Panc1 (cell line): ENCODE measurements around the gene TMED10. TPM values are rescaled to one million over a fixed set of nuclear protein-coding genes. Genes with fewer than 3 reads are reported as not detected.

Experiments
- ATAC-seq: fragments of 200-7000 bp; cut with Tn5 transposase; 2 replicates; pipeline ENCODE4 v1.9.1; 2020; ENCODE audit warnings: mild to moderate bottlenecking, moderate library complexity
- BruUV-seq: library from RNA; stranded (reverse); fragments of 400-500 nt; replicated peaks from 2 replicates; lab custom pipeline; 2021; lab: Mats Ljungman, UMichigan
- CTCF ChIA-PET: fragments of 300-600 bp; sonication (Branson Sonifier 250); formaldehyde crosslinking; loops from one replicate; lab custom pipeline; 2022; ENCODE audit warnings: antibody characterized with exemption; lab: Charles Lee
- POLR2A ChIA-PET: fragments of 300-600 bp; sonication (Branson Sonifier 250); formaldehyde crosslinking; loops from one replicate; lab custom pipeline; 2022; ENCODE audit warnings: antibody characterized with exemption; lab: Charles Lee
- DNase-seq: peaks from one replicate; pipeline ENCODE4 v3.0.0-alpha.2; 2010; ENCODE audit warnings: low read depth, low spot score
- H3K27ac ChIP-seq: 2 replicates; pipeline ENCODE4 v1.5.1; 2011; ENCODE audit warnings: mild to moderate bottlenecking, low read length, inconsistent platforms
- H3K27me3 ChIP-seq: fragments of 200-500 bp; sonication (Bioruptor generic); 2 replicates; pipeline ENCODE4 v1.6.0; 2014; ENCODE audit warnings: low read length, inconsistent platforms; ENCODE audit not compliant: control insufficient read depth, insufficient read depth
- H3K36me3 ChIP-seq: fragments of 200-500 bp; sonication (Bioruptor generic); 2 replicates; pipeline ENCODE4 v1.5.1; 2014; ENCODE audit warnings: inconsistent platforms, mild to moderate bottlenecking, low read length, moderate library complexity; ENCODE audit not compliant: control insufficient read depth, insufficient read depth
- H3K4me1 ChIP-seq: 2 replicates; pipeline ENCODE4 v1.5.1; 2011; ENCODE audit warnings: inconsistent platforms, mild to moderate bottlenecking, low read length, moderate library complexity; ENCODE audit not compliant: control insufficient read depth, insufficient read depth
- H3K4me3 ChIP-seq, 2 experiments: 2 replicates each; pipeline ENCODE4 v1.5.1; 2011 to 2012; ENCODE audit warnings: low read depth in 2 of 2, low read length in 2 of 2, mild to moderate bottlenecking in 2 of 2, inconsistent platforms in 1 of 2, moderate library complexity in 1 of 2
- H3K9me3 ChIP-seq: fragments of 200-500 bp; sonication (Bioruptor generic); 2 replicates; pipeline ENCODE4 v1.5.1; 2014; ENCODE audit warnings: low read depth, mild to moderate bottlenecking, inconsistent platforms, low read length, moderate library complexity; ENCODE audit not compliant: control insufficient read depth, insufficient read depth
- CTCF ChIP-seq: fragments of 450-650 bp; IDR thresholded peaks from 2 replicates; pipeline ENCODE4 v1.5.1; 2017; ENCODE audit warnings: mild to moderate bottlenecking
- POLR2AphosphoS5 ChIP-seq: IDR thresholded peaks from 2 replicates; pipeline ENCODE4 v1.6.1; 2012; ENCODE audit warnings: mild to moderate bottlenecking, low read depth, low read length, moderate library complexity
- REST ChIP-seq, 2 experiments: IDR thresholded peaks; 2 replicates each; pipeline ENCODE4 v1.6.1; 2011 to 2012; ENCODE audit warnings: low read depth in 2 of 2, control low read depth in 1 of 2, low read length in 1 of 2, mild to moderate bottlenecking in 1 of 2, moderate library complexity in 1 of 2; ENCODE audit not compliant: insufficient read depth in 1 of 2
- SIN3A ChIP-seq: IDR thresholded peaks from 2 replicates; pipeline ENCODE4 v1.6.1; 2012; ENCODE audit warnings: low read depth, mild to moderate bottlenecking, low read length, moderate library complexity, borderline replicate concordance; ENCODE audit not compliant: insufficient read depth
- TCF7L2 ChIP-seq: IDR thresholded peaks from 2 replicates; pipeline ENCODE4 v1.6.1; 2011; ENCODE audit warnings: mild to moderate bottlenecking, low read depth, low read length, inconsistent platforms
- in situ Hi-C: cut with HindIII; loops from 2 replicates; pipeline ENCODE4 v1.10.0; 2016; ENCODE audit warnings: low sequenced_read_pairs, low pct_unique_long_range_greater_than_20kb
- intact Hi-C: fragments of 100-400 bp; cut with micrococcal nuclease; formaldehyde crosslinking; loops from one replicate; pipeline ENCODE4 v1.10.0; 2022; ENCODE audit not compliant: unreplicated experiment
- total RNA-seq: library from RNA; stranded (reverse); gene quantifications from one replicate; pipeline ENCODE4 v1.2.1, GENCODE V29; 2021; ENCODE audit not compliant: unreplicated experiment

TMED10 gene
- total RNA-seq, 1 experiment from 2014 or later, result 183 TPM

GRCh38 chr14:75204116-75204515, 27.7 kb upstream of the TMED10 start:
- ATAC-seq (no peak), DNase-seq (no peak)
- ChIA-PET CTCF (no interaction called here), POLR2A (no interaction called here)
- in situ Hi-C loops (no loop called here), intact Hi-C loops (no loop called here)
- no peak for TF ChIP-seq REST (IDR thresholded peaks at IDR 0.05; ENCODE audit: insufficient read depth in 1 of 2, low read depth in 2 of 2, low read length in 1 of 2)
- Histone ChIP-seq H3K27me3 (no peaks in the 10 kb centered on the region), H3K4me1 (no peaks in the 10 kb centered on the region), H3K9me3 (no peaks in the 10 kb centered on the region), H3K4me3 (no peak overlapping the region), H3K27ac (no peak overlapping the region), H3K36me3 (no peaks in the 10 kb centered on the region)
- no TSS peak for BruUV-seq

GRCh38 chr14:75202657-75203056, 26.2 kb upstream of the TMED10 start:
- BruUV-seq, result no TSS peak
- Histone ChIP-seq H3K9me3 (no peaks in the 10 kb centered on the region), H3K27me3 (no peaks in the 10 kb centered on the region), H3K4me3 (no peak overlapping the region), H3K36me3 (no peaks in the 10 kb centered on the region), H3K27ac (no peak overlapping the region), H3K4me1 (no peaks in the 10 kb centered on the region)
- intact Hi-C loops, result no loop called here
- POLR2A ChIA-PET, result no interaction called here
- no peak for TF ChIP-seq POLR2AphosphoS5
- no peak for TF ChIP-seq SIN3A
- DNase-seq (no peak), ATAC-seq (no peak)
- CTCF ChIA-PET, result interaction anchor here (0.7 kb wide), 1 partner anchor 643 kb away, joined by 6 read pairs; no protein-coding TSS in a partner anchor
- in situ Hi-C loops, result no loop called here

GRCh38 chr14:75201087-75201486, 24.7 kb upstream of the TMED10 start:
- DNase-seq (no peak), ATAC-seq (no peak)
- no peaks in the 10 kb centered on the region for H3K27me3 ChIP-seq
- ChIA-PET CTCF (no interaction called here), POLR2A (no interaction called here)
- intact Hi-C loops, result no loop called here
- no peak overlapping the region for H3K4me3 ChIP-seq
- no peak overlapping the region for H3K27ac ChIP-seq
- H3K4me1 ChIP-seq, result no peaks in the 10 kb centered on the region
- in situ Hi-C loops, result no loop called here
- no peaks in the 10 kb centered on the region for H3K9me3 ChIP-seq
- no TSS peak for BruUV-seq
- no peak for TF ChIP-seq POLR2AphosphoS5
- TF ChIP-seq CTCF, result no peak
- TF ChIP-seq TCF7L2, result no peak
- no peak for TF ChIP-seq REST (IDR thresholded peaks at IDR 0.05; ENCODE audit: insufficient read depth in 1 of 2, low read depth in 2 of 2, low read length in 1 of 2)
- TF ChIP-seq SIN3A, result no peak
- H3K36me3 ChIP-seq, result no peaks in the 10 kb centered on the region
